ENCODE results near the gene PPP1R1B. TPM values are rescaled to one million over a fixed set of nuclear protein-coding genes. Genes with fewer than 3 reads are reported as not detected.

Gene PPP1R1B
- total and polyA plus RNA-seq, 9 of the 15 experiments (the other 6 are each of a cell fraction or from before 2014, with no cell fraction given) = 0.07 to 0.18 (median 0.10) TPM; not detected in 4

- peak overlapping the region; percentile 49 for H3K4me2 ChIP-seq (ENCODE audit: insufficient read depth, low read length)
- 16% methylated on average over 9 of the region's 9 CpGs for WGBS (ENCODE audit: insufficient coverage, low coverage, missing lambda C conversion rate)
- no peak overlapping the region for H3K27ac ChIP-seq (ENCODE audit: extremely low read depth, low read depth, low read length)
- H3K4me3 ChIP-seq = no peak overlapping the region
- peak; percentile 85 for FAIRE-seq
- ATAC-seq = peak; percentile 52
- in situ Hi-C loops (cut with MboI) = no loop called here
- no peaks in the 10 kb centered on the region for H3K9me1 ChIP-seq (ENCODE audit: control insufficient read depth, insufficient read depth, low read length)
- peaks cover under 1% of the 10 kb centered on the region; the same call in 2 of the 3 replicates for H3K79me2 ChIP-seq (ENCODE audit: control insufficient read depth, insufficient read depth, low read length)
- BruUV-seq (replicated peaks) = no TSS peak
- peaks cover 21 to 23% of the 10 kb centered on the region in 2 experiments; a peak in 4 of 5 replicates for H3K4me1 ChIP-seq (replicated peaks in 1 of 2; ENCODE audit: control insufficient read depth in 2 of 2, insufficient read depth in 2 of 2, low read length in 2 of 2)
- H4K20me1 ChIP-seq (replicated peaks; ENCODE audit: control insufficient read depth, insufficient read depth, low read length) = no peaks in the 10 kb centered on the region
- H3K9ac ChIP-seq (ENCODE audit: insufficient read depth in 1 of 2, low read depth in 2 of 2, low read length in 2 of 2) = peak overlapping the region; percentile 1 to 59; a peak in 1 of 4 replicates
- peak in 2 of 4 experiments; percentile 75 to 78 for DNase-seq (ENCODE audit: extremely low read depth in 1 of 4, low spot score in 3 of 4)
- H3K36me3 ChIP-seq (ENCODE audit: control insufficient read depth, insufficient read depth, low read length) = no peaks in the 10 kb centered on the region
- no peaks in the 10 kb centered on the region for H3K27me3 ChIP-seq (ENCODE audit: control insufficient read depth in 2 of 2, insufficient read depth in 2 of 2, low read length in 2 of 2)
- ChIA-PET CTCF (ENCODE audit: low intra/inter-chr PET ratio) (no interaction called here), POLR2A (interaction anchor here (0.6 to 1.4 kb wide), 4 partner anchors 8 to 139 kb away, joined by 3 to 6 read pairs (median 4); no protein-coding TSS in a partner anchor)
- peak overlapping the region; percentile 51; the same call in 1 of the 2 replicates for H2AFZ ChIP-seq (ENCODE audit: low read depth, low read length)
- H3K9me3 ChIP-seq (replicated peaks; ENCODE audit: control insufficient read depth, insufficient read depth, low read depth, low read length) = no peaks in the 10 kb centered on the region
- intact Hi-C loops (cut with micrococcal nuclease) = no loop called here
- TF ChIP-seq, protein P1, sequence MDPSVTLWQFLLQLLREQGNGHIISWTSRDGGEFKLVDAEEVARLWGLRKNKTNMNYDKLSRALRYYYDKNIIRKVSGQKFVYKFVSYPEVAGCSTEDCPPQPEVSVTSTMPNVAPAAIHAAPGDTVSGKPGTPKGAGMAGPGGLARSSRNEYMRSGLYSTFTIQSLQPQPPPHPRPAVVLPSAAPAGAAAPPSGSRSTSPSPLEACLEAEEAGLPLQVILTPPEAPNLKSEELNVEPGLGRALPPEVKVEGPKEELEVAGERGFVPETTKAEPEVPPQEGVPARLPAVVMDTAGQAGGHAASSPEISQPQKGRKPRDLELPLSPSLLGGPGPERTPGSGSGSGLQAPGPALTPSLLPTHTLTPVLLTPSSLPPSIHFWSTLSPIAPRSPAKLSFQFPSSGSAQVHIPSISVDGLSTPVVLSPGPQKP (CRISPR knock-in tag; IDR thresholded peaks at IDR 0.05) = no peak
- peak in 1 of 2 experiments; percentile 52; a peak in 1 of 4 replicates for TF ChIP-seq HDAC1 (IDR thresholded peaks at IDR 0.05)
- TF ChIP-seq BHLHE40 (IDR thresholded peaks at IDR 0.05; ENCODE audit: low read length) = peak; percentile 47; the same call in 1 of the 2 replicates
- peak; percentile 86 for TF ChIP-seq TCF3 (CRISPR knock-in tag; IDR thresholded peaks at IDR 0.05)
- TF ChIP-seq, protein P2, sequence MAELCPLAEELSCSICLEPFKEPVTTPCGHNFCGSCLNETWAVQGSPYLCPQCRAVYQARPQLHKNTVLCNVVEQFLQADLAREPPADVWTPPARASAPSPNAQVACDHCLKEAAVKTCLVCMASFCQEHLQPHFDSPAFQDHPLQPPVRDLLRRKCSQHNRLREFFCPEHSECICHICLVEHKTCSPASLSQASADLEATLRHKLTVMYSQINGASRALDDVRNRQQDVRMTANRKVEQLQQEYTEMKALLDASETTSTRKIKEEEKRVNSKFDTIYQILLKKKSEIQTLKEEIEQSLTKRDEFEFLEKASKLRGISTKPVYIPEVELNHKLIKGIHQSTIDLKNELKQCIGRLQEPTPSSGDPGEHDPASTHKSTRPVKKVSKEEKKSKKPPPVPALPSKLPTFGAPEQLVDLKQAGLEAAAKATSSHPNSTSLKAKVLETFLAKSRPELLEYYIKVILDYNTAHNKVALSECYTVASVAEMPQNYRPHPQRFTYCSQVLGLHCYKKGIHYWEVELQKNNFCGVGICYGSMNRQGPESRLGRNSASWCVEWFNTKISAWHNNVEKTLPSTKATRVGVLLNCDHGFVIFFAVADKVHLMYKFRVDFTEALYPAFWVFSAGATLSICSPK (IDR thresholded peaks at IDR 0.05; ENCODE audit: borderline replicate concordance) = no peak
- no peak for TF ChIP-seq CHD1 (IDR thresholded peaks at IDR 0.05; ENCODE audit: low read length)
- no peak for TF ChIP-seq EP400 (IDR thresholded peaks at IDR 0.05)
- TF ChIP-seq CCNT2 (IDR thresholded peaks at IDR 0.05; ENCODE audit: borderline replicate concordance, extremely low read depth, insufficient read length, low read depth, low read length) = peak; percentile 21
- no peak for TF ChIP-seq ZNF75A (CRISPR knock-in tag; IDR thresholded peaks at IDR 0.05)
- TF ChIP-seq, protein P3, sequence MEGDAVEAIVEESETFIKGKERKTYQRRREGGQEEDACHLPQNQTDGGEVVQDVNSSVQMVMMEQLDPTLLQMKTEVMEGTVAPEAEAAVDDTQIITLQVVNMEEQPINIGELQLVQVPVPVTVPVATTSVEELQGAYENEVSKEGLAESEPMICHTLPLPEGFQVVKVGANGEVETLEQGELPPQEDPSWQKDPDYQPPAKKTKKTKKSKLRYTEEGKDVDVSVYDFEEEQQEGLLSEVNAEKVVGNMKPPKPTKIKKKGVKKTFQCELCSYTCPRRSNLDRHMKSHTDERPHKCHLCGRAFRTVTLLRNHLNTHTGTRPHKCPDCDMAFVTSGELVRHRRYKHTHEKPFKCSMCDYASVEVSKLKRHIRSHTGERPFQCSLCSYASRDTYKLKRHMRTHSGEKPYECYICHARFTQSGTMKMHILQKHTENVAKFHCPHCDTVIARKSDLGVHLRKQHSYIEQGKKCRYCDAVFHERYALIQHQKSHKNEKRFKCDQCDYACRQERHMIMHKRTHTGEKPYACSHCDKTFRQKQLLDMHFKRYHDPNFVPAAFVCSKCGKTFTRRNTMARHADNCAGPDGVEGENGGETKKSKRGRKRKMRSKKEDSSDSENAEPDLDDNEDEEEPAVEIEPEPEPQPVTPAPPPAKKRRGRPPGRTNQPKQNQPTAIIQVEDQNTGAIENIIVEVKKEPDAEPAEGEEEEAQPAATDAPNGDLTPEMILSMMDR (IDR thresholded peaks at IDR 0.05 in 2 of 3, conservative IDR thresholded peaks at IDR 0.05 in 1 of 3; ENCODE audit: insufficient read depth in 2 of 3, low read depth in 1 of 3, low read length in 3 of 3) = 0 out of 6 replicates have a peak, but pooled peaks of 1 of the 3 experiments have one; percentile 3
- TF ChIP-seq MEF2A (IDR thresholded peaks at IDR 0.05; ENCODE audit: control insufficient read depth, low read depth, low read length) = no peak
- peak; percentile 70 for TF ChIP-seq MTA2 (IDR thresholded peaks at IDR 0.05; ENCODE audit: low read depth)
- TF ChIP-seq, protein P4, sequence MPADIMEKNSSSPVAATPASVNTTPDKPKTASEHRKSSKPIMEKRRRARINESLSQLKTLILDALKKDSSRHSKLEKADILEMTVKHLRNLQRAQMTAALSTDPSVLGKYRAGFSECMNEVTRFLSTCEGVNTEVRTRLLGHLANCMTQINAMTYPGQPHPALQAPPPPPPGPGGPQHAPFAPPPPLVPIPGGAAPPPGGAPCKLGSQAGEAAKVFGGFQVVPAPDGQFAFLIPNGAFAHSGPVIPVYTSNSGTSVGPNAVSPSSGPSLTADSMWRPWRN (IDR thresholded peaks at IDR 0.05; ENCODE audit: low read depth) = no peak
- peak; percentile 10 for TF ChIP-seq MEIS2 (IDR thresholded peaks at IDR 0.05; ENCODE audit: partially characterized antibody)
- TF ChIP-seq MLX (CRISPR knock-in tag; conservative IDR thresholded peaks at IDR 0.05) = no peak
Measured at GRCh38 chr17:39683295-39683939, 56.7 kb downstream of the PPP1R1B start.
